ENCODE data around the gene PERM1. TPM values are rescaled to one million over a fixed set of nuclear protein-coding genes. Genes with fewer than 3 reads are reported as not detected.

The PERM1 gene
- total and polyA plus RNA-seq, 2 experiments from 2014 or later, result 0.77 to 1.0 TPM

GRCh38 chr1:954927-955326, 27.0 kb downstream of the PERM1 start:
- H3K27ac ChIP-seq, result no peak overlapping the region
- peaks cover 3% of the 10 kb centered on the region for H3K4me1 ChIP-seq (ENCODE audit: low read depth)
- no peak overlapping the region for H3K4me3 ChIP-seq
- H3K36me3 ChIP-seq, result peaks cover 37% of the 10 kb centered on the region
- TF ChIP-seq CTCF (IDR thresholded peaks at IDR 0.05; ENCODE audit: low read depth, low read length), result no peak
- DNase-seq (ENCODE audit: low read depth in 1 of 2, low spot score in 1 of 2), result no peak
- H3K9me3 ChIP-seq (ENCODE audit: low read depth), result no peaks in the 10 kb centered on the region
- peaks cover 4% of the 10 kb centered on the region for H3K27me3 ChIP-seq

GRCh38 chr1:953524-954320, 28.2 kb downstream of the PERM1 start:
- Histone ChIP-seq H3K36me3 (peaks cover 40% of the 10 kb centered on the region), H3K4me1 (ENCODE audit: low read depth) (peaks cover 3% of the 10 kb centered on the region)
- TF ChIP-seq CTCF (IDR thresholded peaks at IDR 0.05; ENCODE audit: low read depth, low read length), result no peak

GRCh38 chr1:952603-953002, 29.3 kb downstream of the PERM1 start:
- Histone ChIP-seq H3K4me3 (no peak overlapping the region), H3K36me3 (peaks cover 45% of the 10 kb centered on the region), H3K27me3 (no peaks in the 10 kb centered on the region), H3K9me3 (ENCODE audit: low read depth) (no peaks in the 10 kb centered on the region), H3K4me1 (ENCODE audit: low read depth) (peaks cover under 1% of the 10 kb centered on the region), H3K27ac (no peak overlapping the region)
- TF ChIP-seq CTCF (IDR thresholded peaks at IDR 0.05; ENCODE audit: low read depth, low read length), result no peak
- DNase-seq (ENCODE audit: low read depth in 1 of 2, low spot score in 1 of 2), result no peak

More at GRCh38 chr1:953524-954320, 28.2 kb downstream of the PERM1 start:
- Histone ChIP-seq H3K4me3 (no peak overlapping the region), H3K27ac (no peak overlapping the region), H3K27me3 (no peaks in the 10 kb centered on the region), H3K9me3 (ENCODE audit: low read depth) (no peaks in the 10 kb centered on the region)
- DNase-seq (ENCODE audit: low read depth in 1 of 2, low spot score in 1 of 2), result no peak

- no peak overlapping the region for H3K4me3 ChIP-seq
- H3K27me3 ChIP-seq, result no peaks in the 10 kb centered on the region
- no peaks in the 10 kb centered on the region for H3K4me1 ChIP-seq (ENCODE audit: low read depth)
- H3K9me3 ChIP-seq (ENCODE audit: low read depth), result no peaks in the 10 kb centered on the region
- H3K36me3 ChIP-seq, result peaks cover 46% of the 10 kb centered on the region
- no peak for DNase-seq (ENCODE audit: low read depth in 1 of 2, low spot score in 1 of 2)
- H3K27ac ChIP-seq, result no peak overlapping the region
- TF ChIP-seq CTCF (IDR thresholded peaks at IDR 0.05; ENCODE audit: low read depth, low read length), result no peak
These were observed 29.7 kb downstream of the PERM1 start for GRCh38 chr1:952201-952600.

GRCh38 chr1:951364-951763, 30.5 kb downstream of the PERM1 start:
- TF ChIP-seq CTCF (IDR thresholded peaks at IDR 0.05; ENCODE audit: low read depth, low read length), result peak; percentile 51
- H3K4me1 ChIP-seq (ENCODE audit: low read depth), result no peaks in the 10 kb centered on the region
- no peaks in the 10 kb centered on the region for H3K27me3 ChIP-seq
- no peaks in the 10 kb centered on the region for H3K9me3 ChIP-seq (ENCODE audit: low read depth)
- DNase-seq (ENCODE audit: low read depth in 1 of 2, low spot score in 1 of 2), result peak in 1 of 2 donors; percentile 45
- H3K36me3 ChIP-seq, result peaks cover 46% of the 10 kb centered on the region
- no peak overlapping the region for H3K4me3 ChIP-seq
- no peak overlapping the region for H3K27ac ChIP-seq
